Adrenal gland (tissue), 12 donors: Measurements from ENCODE around the gene RBMS1. TPM values are rescaled to one million over a fixed set of nuclear protein-coding genes. Genes with fewer than 3 reads are reported as not detected.

Source experiments
- DNase-seq, 7 donors: peaks; one replicate each; pipeline ENCODE4 v3.0.0-alpha.2; 2019 to 2020
- H3K27ac ChIP-seq, 5 donors: fragments of 200-600 bp; sonication (generic) in 4 of 5; 1 replicate in 3 of 5; 2 replicates in 2 of 5; pipeline versions ENCODE4 v1.5.1 to v1.8.0; 2016 to 2020; ENCODE audit warnings: mild to moderate bottlenecking in 1 of 5
- H3K27me3 ChIP-seq: fragments of 200-600 bp; 2 replicates; pipeline ENCODE4 v1.8.0; 2021
- H3K36me3 ChIP-seq, 2 donors: fragments of 200-600 bp; replicated peaks in 1 of 2; 1 replicate in 1 of 2; 2 replicates in 1 of 2; pipeline versions ENCODE4 v1.5.1 to v1.8.0; 2018 to 2022
- H3K4me1 ChIP-seq, 2 donors: fragments of 200-600 bp; replicated peaks in 1 of 2; 1 replicate in 1 of 2; 2 replicates in 1 of 2; pipeline versions ENCODE4 v1.5.1 to v1.8.0; 2018 to 2021
- H3K4me3 ChIP-seq, 4 donors: fragments of 200-600 bp; sonication (generic) in 3 of 4; one replicate each; pipeline ENCODE4 v1.5.1; 2016 to 2018
- H3K9me3 ChIP-seq, 3 donors: fragments of 200-600 bp; sonication (generic) in 1 of 3; replicated peaks in 1 of 3; 1 replicate in 2 of 3; 2 replicates in 1 of 3; pipeline versions ENCODE4 v1.5.1 to v1.8.0; 2016 to 2021
- CTCF ChIP-seq, 6 experiments: fragments of 450-650 bp in 4 of 6; fragments of 200-600 bp in 2 of 6; sonication (generic) in 1 of 6; IDR thresholded peaks; 1 replicate in 5 of 6; 2 replicates in 1 of 6; pipeline versions ENCODE4 v1.5.1 to v1.8.0; 2016 to 2021; ENCODE audit warnings: antibody characterized with exemption in 6 of 6, mild to moderate bottlenecking in 2 of 6, moderate library complexity in 1 of 6
- POLR2A ChIP-seq, 2 donors: fragments of 450-650 bp; IDR thresholded peaks; one replicate each; pipeline ENCODE4 v1.6.1; 2017; ENCODE audit warnings: antibody characterized with exemption in 2 of 2, mild to moderate bottlenecking in 2 of 2, moderate library complexity in 1 of 2
- WGBS, 4 donors: extraction: QIAGEN DNeasy Blood & Tissue Kit in 2 of 4; methylation state at CpG; one replicate each; pipeline versions ENCODE4 v1.1.5 to v1.1.7; 2013 to 2017; 5-methylcytosine and 5-hydroxymethylcytosine counted together
- intact Hi-C, 2 donors: fragments of 100-400 bp; cut with DNase I; formaldehyde crosslinking; loops; one replicate each; pipeline versions ENCODE4 v1.14.1 to v1.15.0; 2022 to 2023
- polyA plus RNA-seq, 3 donors: library from polyadenylated mRNA; stranded (reverse); fragments of 200-250 nt in 2 of 3; fragments of 350-450 nt in 1 of 3; fragmentation: Illumina TruSeq in 1 of 3; extraction: RNeasy Lipid Tissue Mini Kit (QIAGEN cat#74804) in 1 of 3; gene quantifications; one replicate each; pipeline ENCODE4 v1.2.3, GENCODE V29; 2013 to 2014
- total RNA-seq, 9 donors: library from RNA; depleted of rRNA in 4 of 9; stranded (reverse); fragments of >200 nt in 4 of 9; fragments of 120-200 nt in 1 of 9; fragmentation: NEBNext Ultra II Directional in 1 of 9; extraction: Animal tissue kit (Norgen Biotek cat#: 25700) in 1 of 9; gene quantifications; one replicate each; pipeline versions ENCODE4 v1.1.0 to v1.2.4, GENCODE V29; 2013 to 2023
- donor health status: healthy with polysubstance abuse.
- donor health status: Bipolar disorder and iron deficiency.
- donor health status: DM: yes; HTN: yes; CAD: no.
- donor health status: DM: no; HTN: no; CAD: no.
- donor health status: DM: no; HTN: no; CAD: no.
- donor health status: DM: yes; HTN: yes; CAD: no.

The RBMS1 gene
- total and polyA plus RNA-seq, 12 donors: 24.2 to 62.1 (median 37.1) TPM

GRCh38 chr2:160509016-160509415, 15.4 kb upstream of the RBMS1 start:
- no peak for TF ChIP-seq POLR2A (IDR thresholded peaks at IDR 0.05)
- TF ChIP-seq CTCF (IDR thresholded peaks at IDR 0.05): no peak
- Histone ChIP-seq H3K4me1 (peaks cover 0 to 4% of the 10 kb centered on the region in 2 donors), H3K4me3 (no peak overlapping the region), H3K27me3 (no peaks in the 10 kb centered on the region), H3K27ac (no peak overlapping the region), H3K9me3 (no peaks in the 10 kb centered on the region), H3K36me3 (no peaks in the 10 kb centered on the region)
- 79 to 86% (median 82%) methylated on average over 2 of the region's 2 CpGs for WGBS, 4 donors
- no peak for DNase-seq
- intact Hi-C loops: no loop called here

GRCh38 chr2:160507464-160507863, 13.9 kb upstream of the RBMS1 start:
- TF ChIP-seq CTCF (IDR thresholded peaks at IDR 0.05): no peak
- no peak for TF ChIP-seq POLR2A (IDR thresholded peaks at IDR 0.05)
- Histone ChIP-seq H3K4me1 (peaks cover 0 to 4% of the 10 kb centered on the region in 2 donors), H3K4me3 (no peak overlapping the region), H3K36me3 (no peaks in the 10 kb centered on the region), H3K27ac (no peak overlapping the region), H3K27me3 (no peaks in the 10 kb centered on the region), H3K9me3 (no peaks in the 10 kb centered on the region)
- intact Hi-C loops: no loop called here
- DNase-seq: no peak
- 54 to 72% (median 62%) methylated on average over 2 of the region's 2 CpGs for WGBS, 4 donors

DNA sequence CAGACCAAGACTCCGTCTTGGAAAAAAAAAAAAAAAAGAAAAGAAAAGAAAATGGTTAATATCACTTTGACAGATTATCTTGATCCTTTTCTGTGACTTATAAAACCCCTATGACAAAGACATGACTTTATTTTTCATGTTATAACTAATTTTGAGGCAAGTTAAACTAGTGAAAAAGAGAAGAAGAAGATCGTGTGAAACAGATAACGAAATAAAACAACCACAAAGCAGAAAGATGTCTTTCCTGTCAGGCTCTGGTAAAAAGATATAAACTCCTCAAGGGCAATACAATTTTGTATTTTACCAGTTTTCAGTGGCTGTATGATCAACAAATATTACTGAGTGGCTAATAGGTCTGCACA, 13.4 kb upstream of the RBMS1 start:
- no peaks in the 10 kb centered on the region for H3K36me3 ChIP-seq
- intact Hi-C loops: no loop called here
- peaks cover 0 to 4% of the 10 kb centered on the region in 2 donors for H3K4me1 ChIP-seq
- no peak for DNase-seq
- no peaks in the 10 kb centered on the region for H3K9me3 ChIP-seq
- no peaks in the 10 kb centered on the region for H3K27me3 ChIP-seq
- no peak overlapping the region for H3K4me3 ChIP-seq
- no peak for TF ChIP-seq POLR2A (IDR thresholded peaks at IDR 0.05)
- no peak overlapping the region for H3K27ac ChIP-seq
- 76 to 87% (median 82%) methylated on average over 3 of the region's 3 CpGs for WGBS, 4 donors

DNA sequence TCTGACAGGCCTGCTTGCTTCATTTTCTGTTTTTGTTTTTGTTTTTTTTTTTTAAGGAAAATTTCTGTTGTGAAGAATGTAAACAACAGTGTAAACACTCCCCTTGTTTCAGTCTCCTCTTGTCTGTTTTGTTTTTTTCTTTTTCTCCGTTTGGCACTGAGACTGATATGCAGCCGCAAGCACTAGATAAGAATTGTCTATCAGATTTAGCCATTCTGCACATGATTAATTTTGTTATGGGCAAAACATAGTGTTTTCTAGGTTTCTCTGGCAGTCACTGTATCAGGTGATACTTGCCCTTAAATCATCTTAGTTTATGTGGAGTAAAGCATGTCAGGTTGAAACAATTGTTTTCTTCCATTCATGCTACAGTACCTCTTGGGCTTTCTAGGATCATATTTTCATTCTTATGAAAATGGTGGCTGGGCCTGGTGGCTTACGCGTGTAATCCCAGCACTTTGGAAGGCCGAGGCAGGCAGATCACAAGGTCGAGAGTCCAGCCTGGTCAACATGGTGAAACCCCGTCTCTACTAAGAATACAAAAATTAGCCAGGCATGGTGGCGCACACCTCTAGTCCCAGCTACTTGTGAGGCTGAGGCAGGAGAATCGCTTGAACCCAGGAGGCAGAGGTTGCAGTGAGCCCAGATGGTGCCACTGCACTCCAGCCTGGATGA, 12.9 kb upstream of the RBMS1 start:
- no peaks in the 10 kb centered on the region for H3K36me3 ChIP-seq
- no peak overlapping the region for H3K4me3 ChIP-seq
- peaks cover 0 to 4% of the 10 kb centered on the region in 2 donors for H3K4me1 ChIP-seq
- DNase-seq: no peak
- no peaks in the 10 kb centered on the region for H3K27me3 ChIP-seq
- intact Hi-C loops: no loop called here
- 78 to 88% (median 81%) methylated on average over 9 of the region's 9 CpGs for WGBS, 4 donors
- no peaks in the 10 kb centered on the region for H3K9me3 ChIP-seq
- H3K27ac ChIP-seq: no peak overlapping the region
- no peak for TF ChIP-seq CTCF (IDR thresholded peaks at IDR 0.05)
- no peak for TF ChIP-seq POLR2A (IDR thresholded peaks at IDR 0.05)

DNA sequence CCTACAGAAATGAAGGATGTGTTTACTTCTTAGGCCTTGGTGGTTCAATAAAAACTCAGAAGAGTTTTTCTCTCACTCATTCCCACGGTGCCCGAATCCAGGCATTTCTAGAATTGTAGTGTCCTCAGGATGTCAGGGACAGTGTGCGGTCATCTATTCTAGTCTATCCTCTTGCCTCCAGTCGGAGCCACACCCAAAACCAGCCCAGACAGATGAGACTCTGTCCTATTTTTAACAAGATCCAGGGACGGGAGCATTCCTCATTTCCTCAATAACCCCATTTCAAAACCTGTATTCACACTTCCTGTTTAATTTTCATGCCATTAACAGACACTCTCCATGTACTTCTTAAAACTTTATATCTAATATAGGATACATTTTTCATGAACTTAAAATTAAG, 11.6 kb upstream of the RBMS1 start:
- Histone ChIP-seq H3K4me1 (peaks cover 0 to 4% of the 10 kb centered on the region in 2 donors), H3K9me3 (no peaks in the 10 kb centered on the region), H3K27me3 (no peaks in the 10 kb centered on the region), H3K36me3 (no peaks in the 10 kb centered on the region), H3K27ac (no peak overlapping the region), H3K4me3 (no peak overlapping the region)
- intact Hi-C loops: no loop called here
- 62 to 73% (median 67%) methylated on average over 5 of the region's 5 CpGs for WGBS, 4 donors
- no peak for DNase-seq
- no peak for TF ChIP-seq POLR2A (IDR thresholded peaks at IDR 0.05)
- no peak for TF ChIP-seq CTCF (IDR thresholded peaks at IDR 0.05)
